Vagina (tissue), 2 donors: ENCODE measurements around the gene MSH6. TPM values are rescaled to one million over a fixed set of nuclear protein-coding genes. Genes with fewer than 3 reads are reported as not detected.
"Not testable (repeated sequence)": the region's sequence is repeated elsewhere in the genome, so short reads cannot be mapped to it uniquely, and the experiment has no call there.

Source experiments
- DNase-seq, 2 donors: peaks; one replicate each; pipeline ENCODE4 v3.0.0-alpha.2; 2017; ENCODE audit errors: extremely low spot score in 2 of 2
- H3K27ac ChIP-seq: fragments of 200-600 bp; sonication (generic); one replicate; pipeline ENCODE4 v1.5.1; 2019
- H3K27me3 ChIP-seq: fragments of 200-600 bp; sonication (generic); one replicate; pipeline ENCODE4 v1.5.1; 2019
- H3K36me3 ChIP-seq, 2 donors: fragments of 200-600 bp; sonication (generic); one replicate each; pipeline ENCODE4 v1.5.1; 2017 to 2019
- H3K4me1 ChIP-seq: fragments of 200-600 bp; sonication (generic); one replicate; pipeline ENCODE4 v1.5.1; 2019
- H3K4me3 ChIP-seq, 2 donors: fragments of 200-600 bp; sonication (generic); 1 replicate in 1 of 2; 2 replicates in 1 of 2; pipeline ENCODE4 v1.5.1; 2016 to 2019
- H3K9me3 ChIP-seq: fragments of 200-600 bp; sonication (generic); one replicate; pipeline ENCODE4 v1.5.1; 2019
- POLR2A ChIP-seq, 2 donors: fragments of 450-650 bp; IDR thresholded peaks; one replicate each; pipeline ENCODE4 v1.6.1; 2017; ENCODE audit warnings: antibody characterized with exemption in 2 of 2, mild to moderate bottlenecking in 2 of 2, moderate library complexity in 2 of 2
- POLR2AphosphoS5 ChIP-seq, 2 donors: sonication (generic); formaldehyde crosslinking; IDR thresholded peaks; one replicate each; pipeline ENCODE4 v1.9.0; 2017; ENCODE audit warnings: antibody characterized with exemption in 2 of 2, mild to moderate bottlenecking in 2 of 2, low read depth in 1 of 2; ENCODE audit not compliant: insufficient read depth in 1 of 2
- intact Hi-C: fragments of 100-400 bp; cut with DNase I; formaldehyde crosslinking; loops from one replicate; pipeline ENCODE4 v1.15.1; 2023
- small RNA-seq: library from RNA; depleted of rRNA; stranded (forward); fragments of <200 nt; gene quantifications from one replicate; pipeline ENCODE3, GENCODE V24; 2016
- total RNA-seq: library from RNA; depleted of rRNA; stranded (reverse); fragments of >200 nt; gene quantifications from one replicate; pipeline ENCODE4 v1.2.3, GENCODE V29; 2016
- TF ChIP-seq, protein P1 (sequence below), 3 experiments: fragments of 450-650 bp in 2 of 3; fragments of 200-600 bp in 1 of 3; sonication (generic) in 1 of 3; IDR thresholded peaks; one replicate each; pipeline ENCODE4 v1.5.1; 2017 to 2019; ENCODE audit warnings: antibody characterized with exemption in 3 of 3, mild to moderate bottlenecking in 2 of 3, moderate library complexity in 2 of 3

Gene MSH6
- total RNA-seq, 1 donor from 2014 or later: 38.8 TPM

DNA sequence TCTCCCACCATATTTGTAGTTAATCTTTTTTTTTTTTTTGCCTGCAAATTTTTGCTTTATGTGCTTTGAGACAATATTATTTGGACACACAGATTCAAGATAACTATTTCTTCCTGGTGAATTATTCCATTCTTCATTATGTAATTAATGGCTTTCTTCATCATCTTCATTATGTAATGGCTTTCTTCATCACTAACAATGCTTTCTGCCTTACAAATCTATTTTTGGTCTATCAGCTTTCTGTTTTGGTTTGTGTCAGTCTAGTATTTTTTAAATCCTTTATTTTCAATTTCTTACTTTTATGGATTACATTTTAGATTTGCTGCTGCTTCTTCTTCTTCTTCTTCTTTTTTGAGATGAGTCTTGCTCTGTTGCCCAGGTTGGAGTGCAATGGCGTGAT lies 60.5 kb downstream of the MSH6 start:
- TF ChIP-seq POLR2A (IDR thresholded peaks at IDR 0.05) (no peak), POLR2AphosphoS5 (IDR thresholded peaks at IDR 0.05; ENCODE audit: insufficient read depth in 1 of 2, low read depth in 1 of 2) (no peak)
- TF ChIP-seq, protein P1, sequence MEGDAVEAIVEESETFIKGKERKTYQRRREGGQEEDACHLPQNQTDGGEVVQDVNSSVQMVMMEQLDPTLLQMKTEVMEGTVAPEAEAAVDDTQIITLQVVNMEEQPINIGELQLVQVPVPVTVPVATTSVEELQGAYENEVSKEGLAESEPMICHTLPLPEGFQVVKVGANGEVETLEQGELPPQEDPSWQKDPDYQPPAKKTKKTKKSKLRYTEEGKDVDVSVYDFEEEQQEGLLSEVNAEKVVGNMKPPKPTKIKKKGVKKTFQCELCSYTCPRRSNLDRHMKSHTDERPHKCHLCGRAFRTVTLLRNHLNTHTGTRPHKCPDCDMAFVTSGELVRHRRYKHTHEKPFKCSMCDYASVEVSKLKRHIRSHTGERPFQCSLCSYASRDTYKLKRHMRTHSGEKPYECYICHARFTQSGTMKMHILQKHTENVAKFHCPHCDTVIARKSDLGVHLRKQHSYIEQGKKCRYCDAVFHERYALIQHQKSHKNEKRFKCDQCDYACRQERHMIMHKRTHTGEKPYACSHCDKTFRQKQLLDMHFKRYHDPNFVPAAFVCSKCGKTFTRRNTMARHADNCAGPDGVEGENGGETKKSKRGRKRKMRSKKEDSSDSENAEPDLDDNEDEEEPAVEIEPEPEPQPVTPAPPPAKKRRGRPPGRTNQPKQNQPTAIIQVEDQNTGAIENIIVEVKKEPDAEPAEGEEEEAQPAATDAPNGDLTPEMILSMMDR (IDR thresholded peaks at IDR 0.05): no peak
- peaks cover 0 to 15% of the 10 kb centered on the region in 2 donors for H3K36me3 ChIP-seq
- intact Hi-C loops: no loop called here
- no peak overlapping the region for H3K4me3 ChIP-seq
- no peaks in the 10 kb centered on the region for H3K4me1 ChIP-seq
- no peaks in the 10 kb centered on the region for H3K9me3 ChIP-seq
- H3K27ac ChIP-seq: no peak overlapping the region
- no peak for DNase-seq
- no peaks in the 10 kb centered on the region for H3K27me3 ChIP-seq

DNA sequence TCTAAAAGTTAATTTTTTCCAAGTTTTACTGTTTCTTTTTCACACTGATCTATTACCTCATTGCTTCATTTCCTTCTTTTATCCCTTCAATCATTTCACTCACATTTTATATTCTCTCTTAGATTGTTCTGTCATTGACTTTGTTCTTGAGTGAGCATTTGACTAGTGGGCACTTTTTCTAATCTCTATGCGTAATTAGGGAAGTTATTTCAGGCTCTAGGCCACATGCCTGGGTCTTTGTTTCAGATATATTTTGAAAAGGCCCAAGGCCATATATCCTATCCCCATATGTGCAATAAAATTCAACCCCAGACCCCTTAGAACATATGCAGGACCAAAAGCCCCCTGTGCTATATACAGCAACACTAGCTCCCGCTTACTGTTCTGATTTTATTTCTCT lies 61.2 kb downstream of the MSH6 start:
- no peak for DNase-seq
- Histone ChIP-seq H3K4me3 (no peak overlapping the region), H3K36me3 (peaks cover 0 to 7% of the 10 kb centered on the region in 2 donors), H3K4me1 (peaks cover 7% of the 10 kb centered on the region), H3K9me3 (no peaks in the 10 kb centered on the region), H3K27me3 (no peaks in the 10 kb centered on the region), H3K27ac (no peak overlapping the region)
- TF ChIP-seq, protein P1 (IDR thresholded peaks at IDR 0.05): no peak
- TF ChIP-seq POLR2A (IDR thresholded peaks at IDR 0.05) (no peak), POLR2AphosphoS5 (IDR thresholded peaks at IDR 0.05; ENCODE audit: insufficient read depth in 1 of 2, low read depth in 1 of 2) (no peak)
- intact Hi-C loops: no loop called here

DNA sequence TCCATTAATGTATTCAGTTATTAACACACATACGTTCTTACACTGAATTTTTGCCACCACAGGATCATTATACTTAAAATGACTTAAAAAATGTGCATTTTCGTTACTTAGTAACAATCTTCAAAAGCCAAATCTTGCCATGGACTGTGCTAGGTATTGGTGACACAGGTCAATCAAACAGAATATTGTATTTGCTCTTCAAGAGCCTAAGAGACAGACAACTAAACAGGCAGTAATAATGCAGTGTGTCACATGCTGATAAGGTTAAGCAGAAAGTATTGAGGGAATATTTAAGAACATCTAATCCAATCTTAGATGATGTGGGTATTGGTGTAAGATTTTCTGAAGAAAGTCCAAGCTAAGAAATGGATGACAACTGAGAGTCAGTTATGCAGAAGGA lies 66.4 kb downstream of the MSH6 start:
- H3K27ac ChIP-seq: no peak overlapping the region
- DNase-seq: no peak
- H3K4me3 ChIP-seq: no peak overlapping the region
- no peak for TF ChIP-seq POLR2AphosphoS5 (IDR thresholded peaks at IDR 0.05; ENCODE audit: insufficient read depth in 1 of 2, low read depth in 1 of 2)
- TF ChIP-seq, protein P1 (IDR thresholded peaks at IDR 0.05): no peak
- TF ChIP-seq POLR2A (IDR thresholded peaks at IDR 0.05): no peak
- intact Hi-C loops: no loop called here
- no peaks in the 10 kb centered on the region for H3K27me3 ChIP-seq
- H3K9me3 ChIP-seq: no peaks in the 10 kb centered on the region
- peaks cover 37% of the 10 kb centered on the region for H3K4me1 ChIP-seq
- H3K36me3 ChIP-seq: peaks cover 0 to 4% of the 10 kb centered on the region in 2 donors

DNA sequence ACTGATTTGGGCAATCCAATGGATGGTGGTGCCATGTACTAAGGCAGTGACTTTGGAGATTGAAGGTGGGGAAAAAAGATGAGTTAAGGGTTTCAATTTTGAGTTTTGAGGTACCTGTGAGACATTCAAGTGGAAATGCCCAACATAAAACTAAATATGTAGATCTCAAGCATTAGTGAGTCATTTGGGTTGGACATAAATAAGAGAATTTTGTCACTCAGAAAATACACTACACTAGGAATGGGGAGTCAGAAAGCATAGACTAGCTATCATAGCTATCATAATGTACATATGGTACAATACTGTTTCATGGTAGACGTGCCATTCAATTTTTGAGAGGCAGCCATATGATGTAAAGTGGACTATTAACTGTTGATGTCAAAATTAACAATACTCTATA lies 67.3 kb downstream of the MSH6 start:
- Histone ChIP-seq H3K36me3 (peaks cover 0 to 4% of the 10 kb centered on the region in 2 donors), H3K27ac (no peak overlapping the region), H3K27me3 (no peaks in the 10 kb centered on the region), H3K9me3 (no peaks in the 10 kb centered on the region), H3K4me1 (peaks cover 37% of the 10 kb centered on the region), H3K4me3 (no peak overlapping the region)
- DNase-seq: no peak
- intact Hi-C loops: loop anchor here (10.0 kb wide), 1 partner anchor 255 kb away; no protein-coding TSS in a partner anchor
- TF ChIP-seq, protein P1 (IDR thresholded peaks at IDR 0.05): no peak
- TF ChIP-seq POLR2AphosphoS5 (IDR thresholded peaks at IDR 0.05; ENCODE audit: insufficient read depth in 1 of 2, low read depth in 1 of 2) (no peak), POLR2A (IDR thresholded peaks at IDR 0.05) (no peak)

DNA sequence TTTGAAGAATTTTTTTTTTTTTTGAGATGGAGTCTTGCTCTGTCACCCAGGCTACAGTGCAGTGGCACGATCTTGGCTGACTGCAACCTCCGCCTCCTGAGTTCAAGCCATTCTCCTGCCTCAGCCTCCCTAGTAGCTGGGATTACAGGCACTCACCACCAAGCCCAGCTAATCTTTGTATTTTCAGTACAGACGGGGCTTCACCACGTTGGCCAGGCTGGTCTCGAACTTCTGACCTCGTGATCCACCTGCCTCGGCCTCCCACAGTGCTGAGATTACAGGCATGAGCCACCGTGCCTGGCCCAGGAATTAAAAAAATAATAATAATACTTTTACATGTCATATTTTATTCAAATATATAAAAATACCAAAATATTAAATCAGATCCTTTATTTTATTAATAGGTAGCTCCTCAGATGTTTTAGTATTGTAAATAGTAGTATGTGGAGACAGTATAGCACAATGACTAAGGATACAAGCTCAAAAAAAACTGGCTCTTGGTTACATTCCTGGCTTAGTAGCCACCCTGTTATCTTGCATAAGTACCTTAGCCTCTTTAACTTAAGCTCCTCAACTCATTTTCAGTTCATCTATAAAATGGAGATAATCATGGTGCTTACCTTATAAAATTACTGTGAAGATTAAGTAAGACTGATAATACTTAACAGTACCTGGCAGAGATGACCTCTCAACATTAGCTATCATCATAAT lies 70.3 kb downstream of the MSH6 start:
- H3K9me3 ChIP-seq, H3K4me3 ChIP-seq, H3K36me3 ChIP-seq, H3K27ac ChIP-seq, DNase-seq, H3K27me3 ChIP-seq: not testable (repeated sequence)
- intact Hi-C loops: loop anchor here (10.0 kb wide), 1 partner anchor 252 kb away; no protein-coding TSS in a partner anchor
- peaks cover 66% of the 10 kb centered on the region for H3K4me1 ChIP-seq

Small RNA genes lying within 50 kb of the gene (small RNA-seq; reads per million reads assigned to genes)
- not detected for gene RF00026
- gene RPL36AP15: not detected

Other genes starting within 250 kb of the MSH6 start
- gene KCNK12, start 212.2 kb upstream of the MSH6 start, total RNA-seq: not detected
- 35.8 TPM for gene FBXO11, start 123.4 kb downstream of the MSH6 start, total RNA-seq